CD4-positive, alpha-beta memory T cell (primary cell): ENCODE measurements around the gene PCGF3. TPM values are rescaled to one million over a fixed set of nuclear protein-coding genes. Genes with fewer than 3 reads are reported as not detected.
"Not testable (repeated sequence)": the region's sequence is repeated elsewhere in the genome, so short reads cannot be mapped to it uniquely, and the experiment has no call there.

Experiments
- CTCF ChIA-PET: fragments of 350-600 bp; sonication (Branson Sonifier 250); formaldehyde crosslinking; loops from one replicate; lab custom pipeline; 2021; ENCODE audit warnings: inconsistent platforms; ENCODE audit not compliant: partially characterized antibody; lab: Charles Lee
- POLR2A ChIA-PET: fragments of 350-600 bp; sonication (Branson Sonifier 250); formaldehyde crosslinking; loops from one replicate; lab custom pipeline; 2021; ENCODE audit not compliant: partially characterized antibody; lab: Charles Lee
- DNase-seq, 5 donors: peaks; one replicate each; pipeline versions ENCODE4 v3.0.0 to v3.0.0-alpha.2; 2020 to 2022; ENCODE audit warnings: mixed read lengths in 1 of 5
- H3K27ac ChIP-seq: one replicate; pipeline ENCODE4 v1.7.0; 2013; ENCODE audit warnings: low read depth, low read length
- H3K27me3 ChIP-seq: 2 replicates; pipeline ENCODE4 v1.7.0; 2013; ENCODE audit warnings: mild to moderate bottlenecking, low read length, moderate library complexity; ENCODE audit not compliant: insufficient read depth
- H3K36me3 ChIP-seq: 2 replicates; pipeline ENCODE4 v1.7.0; 2013; ENCODE audit warnings: mild to moderate bottlenecking, low read length, moderate library complexity; ENCODE audit not compliant: insufficient read depth
- H3K4me1 ChIP-seq: 2 replicates; pipeline ENCODE4 v1.7.0; 2013; ENCODE audit warnings: mild to moderate bottlenecking, low read length, moderate library complexity; ENCODE audit not compliant: insufficient read depth
- H3K4me3 ChIP-seq, 2 donors: one replicate each; pipeline ENCODE4 v1.7.0; 2013; ENCODE audit warnings: low read length in 2 of 2, mild to moderate bottlenecking in 1 of 2
- H3K9me3 ChIP-seq, 2 donors: one replicate each; pipeline ENCODE4 v1.7.0; 2013; ENCODE audit warnings: low read length in 2 of 2, control low read depth in 1 of 2; ENCODE audit not compliant: control insufficient read depth in 1 of 2
- H3K27ac Mint-ChIP-seq, 7 donors: one replicate each; pipeline ENCODE4 v1.8.0; 2020 to 2021; ENCODE audit warnings: mixed read lengths in 7 of 7, mild to moderate bottlenecking in 6 of 7, inconsistent platforms in 3 of 7, moderate library complexity in 3 of 7
- H3K27me3 Mint-ChIP-seq, 2 donors: one replicate each; pipeline ENCODE4 v1.8.0; 2020 to 2021; ENCODE audit warnings: mixed read lengths in 2 of 2
- H3K36me3 Mint-ChIP-seq, 2 donors: one replicate each; pipeline ENCODE4 v1.8.0; 2020 to 2021; ENCODE audit warnings: mixed read lengths in 2 of 2, inconsistent platforms in 1 of 2, mild to moderate bottlenecking in 1 of 2
- H3K4me1 Mint-ChIP-seq, 4 donors: one replicate each; pipeline ENCODE4 v1.8.0; 2020 to 2021; ENCODE audit warnings: mixed read lengths in 4 of 4, mild to moderate bottlenecking in 1 of 4
- H3K4me3 Mint-ChIP-seq, 8 donors: one replicate each; pipeline ENCODE4 v1.8.0; 2020 to 2021; ENCODE audit warnings: mixed read lengths in 8 of 8, mild to moderate bottlenecking in 7 of 8, moderate library complexity in 6 of 8, inconsistent platforms in 3 of 8
- H3K9me3 Mint-ChIP-seq, 8 donors: one replicate each; pipeline ENCODE4 v1.8.0; 2020 to 2021; ENCODE audit warnings: mixed read lengths in 8 of 8, mild to moderate bottlenecking in 5 of 8, inconsistent platforms in 3 of 8, moderate library complexity in 1 of 8
- intact Hi-C: fragments of 100-400 bp; cut with micrococcal nuclease; formaldehyde crosslinking; loops from one replicate; pipeline ENCODE4 v1.15.1; 2023
- polyA plus RNA-seq, 2 donors: library from polyadenylated mRNA; unstranded; fragments of 300-500 nt; fragmentation: Illumina TruSeq; gene quantifications; one replicate each; pipeline ENCODE4 v1.2.3, GENCODE V29; 2021
- total RNA-seq, 2 experiments: library from RNA; stranded (reverse); gene quantifications; one replicate each; pipeline ENCODE4 v1.2.3, GENCODE V29; 2021

The PCGF3 gene
- total and polyA plus RNA-seq, 4 experiments from 2014 or later, result 2.9 to 73.8 (median 35.6) TPM

DNA sequence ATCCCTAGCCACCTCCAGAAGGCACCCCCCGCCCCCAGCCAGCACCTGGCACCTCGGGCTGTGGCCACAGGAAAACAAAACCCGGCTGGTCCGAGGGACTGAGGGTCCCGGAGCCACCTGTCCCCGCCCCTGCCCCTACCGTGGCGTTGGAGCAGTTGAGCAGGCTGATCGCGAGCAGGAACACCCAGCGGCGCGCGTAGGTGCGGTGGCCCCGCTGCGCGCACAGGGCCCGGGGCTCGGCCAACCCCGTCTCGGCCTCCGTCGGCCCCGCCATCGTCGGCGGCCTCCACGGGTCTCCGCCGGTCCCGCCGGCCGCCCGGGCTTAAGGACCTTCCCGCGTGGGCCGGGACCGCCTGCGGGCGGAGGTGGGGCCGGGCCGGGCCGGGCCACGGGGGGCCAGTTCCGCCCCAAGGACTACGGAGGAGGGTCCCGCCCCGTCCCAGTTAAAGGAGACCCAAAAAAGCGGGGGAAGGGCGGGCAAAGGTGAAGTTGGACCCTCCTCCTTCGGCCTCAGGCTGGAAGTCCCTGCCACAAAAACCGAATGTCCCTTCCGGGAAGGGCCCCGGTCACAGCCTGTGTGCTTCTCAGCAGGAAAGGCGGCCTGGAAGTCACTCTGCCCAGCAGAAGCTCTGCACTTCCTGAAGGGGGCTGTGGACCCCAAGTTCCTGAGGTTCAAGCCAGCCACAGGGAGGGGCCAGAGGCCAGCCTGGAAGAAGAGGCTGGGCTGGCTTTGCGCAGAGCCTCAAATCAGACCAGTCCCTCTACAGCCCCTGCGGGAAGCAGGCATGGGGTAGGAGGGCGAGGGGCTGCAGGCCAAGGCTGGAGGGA lies 16.6 kb upstream of the PCGF3 start, which contains the start of gene SLC49A3:
Gene SLC49A3 (minus strand): TSS at position 298 of the 828 bp plus-strand sequence. CDS start 24 bp downstream, at position 274.
- ChIA-PET CTCF (no interaction called here), POLR2A (no interaction called here)
- Mint-ChIP-seq H3K4me1 (peaks cover 0 to 6% (median 4%) of the 10 kb centered on the region in 4 donors), H3K36me3 (no peaks in the 10 kb centered on the region), H3K4me3 (peak within 1 kb of the TSS in 1 of 8 donors; percentile 20), H3K27me3 (peaks cover 0 to 15% of the 10 kb centered on the region in 2 donors), H3K9me3 (peaks cover 0 to 2% (median 0%) of the 10 kb centered on the region in 8 donors), H3K27ac (peak within 1 kb of the TSS in 1 of 7 donors; percentile 43)
- Histone ChIP-seq H3K36me3 (no peaks in the 10 kb centered on the region), H3K4me1 (peaks cover 6% of the 10 kb centered on the region), H3K9me3 (no peaks in the 10 kb centered on the region), H3K27me3 (no peaks in the 10 kb centered on the region), H3K4me3 (no peak within 1 kb of the TSS), H3K27ac (no peak within 1 kb of the TSS)
- intact Hi-C loops, result no loop called here
- DNase-seq, result no peak

DNA sequence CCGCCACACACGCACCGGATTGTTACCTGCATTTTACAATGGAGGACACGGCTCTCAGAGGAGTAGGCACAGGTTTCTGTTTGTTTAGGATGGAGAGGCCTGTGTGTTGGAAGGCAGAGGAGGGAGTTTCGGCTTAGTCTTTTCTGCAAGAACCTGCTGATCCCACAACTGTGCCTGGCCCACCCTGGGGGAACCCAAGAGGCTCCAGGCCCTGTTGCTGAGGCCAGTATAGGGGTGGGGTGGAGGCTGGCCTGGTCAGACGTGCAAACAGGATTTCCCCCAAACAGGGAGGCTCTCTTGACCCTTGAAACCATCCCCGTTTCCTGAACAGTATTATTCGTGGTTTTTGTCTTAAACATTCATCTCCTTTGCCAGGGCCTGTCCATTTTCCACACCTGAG lies 15.9 kb upstream of the PCGF3 start:
- no peaks in the 10 kb centered on the region for H3K36me3 ChIP-seq
- peaks cover 0 to 2% (median 0%) of the 10 kb centered on the region in 8 donors for H3K9me3 Mint-ChIP-seq
- no peaks in the 10 kb centered on the region for H3K36me3 Mint-ChIP-seq
- no peak for DNase-seq
- peaks cover 6% of the 10 kb centered on the region for H3K4me1 ChIP-seq
- H3K9me3 ChIP-seq, result no peaks in the 10 kb centered on the region
- no peak overlapping the region for H3K4me3 Mint-ChIP-seq
- no peak overlapping the region for H3K27ac ChIP-seq
- POLR2A ChIA-PET, result no interaction called here
- no peak overlapping the region for H3K4me3 ChIP-seq
- H3K27me3 ChIP-seq, result no peaks in the 10 kb centered on the region
- H3K27me3 Mint-ChIP-seq, result peaks cover 0 to 15% of the 10 kb centered on the region in 2 donors
- CTCF ChIA-PET, result no interaction called here
- intact Hi-C loops, result no loop called here
- H3K27ac Mint-ChIP-seq, result peak overlapping the region in 1 of 7 donors; percentile 43
- H3K4me1 Mint-ChIP-seq, result peaks cover 0 to 6% (median 4%) of the 10 kb centered on the region in 4 donors

DNA sequence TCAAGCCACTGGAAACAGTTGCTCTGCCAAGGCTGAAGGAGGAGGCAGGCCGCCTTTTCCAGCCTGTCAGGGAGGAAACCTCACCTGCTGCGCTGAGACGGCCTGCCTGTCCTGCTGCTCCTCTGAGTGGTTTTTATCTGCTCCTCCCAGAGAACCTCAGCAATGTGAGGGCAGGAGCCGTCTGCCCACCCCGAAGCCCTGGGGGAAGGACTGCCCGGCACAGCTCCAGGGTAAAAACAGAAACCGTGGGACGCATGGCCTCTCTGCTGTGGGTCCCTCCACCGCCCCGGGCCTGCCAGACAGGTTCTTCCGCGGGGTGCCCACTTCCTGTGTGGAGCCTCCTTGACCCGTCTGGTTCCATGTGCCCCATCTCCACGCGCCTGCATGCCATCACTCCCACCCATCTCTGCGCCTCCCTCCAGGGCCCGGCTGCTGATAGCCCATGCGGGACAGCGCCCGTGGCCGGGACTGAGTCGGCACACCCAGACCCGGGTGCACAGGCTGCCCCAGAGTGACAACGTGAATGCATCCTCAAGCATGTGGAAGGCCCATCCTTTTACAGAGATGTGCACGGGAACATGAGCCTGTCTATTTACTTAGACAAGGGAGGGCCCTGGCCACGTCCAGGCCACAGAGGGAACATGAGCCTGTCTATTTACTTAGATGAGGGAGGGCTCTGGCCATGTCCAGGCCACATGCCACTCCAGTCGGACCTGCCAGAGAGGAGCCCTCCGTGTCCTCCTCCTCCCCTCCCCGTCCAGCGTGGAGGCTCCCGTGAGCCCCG lies 12.7 kb upstream of the PCGF3 start:
- H3K9me3 Mint-ChIP-seq, result no peaks in the 10 kb centered on the region
- no peak overlapping the region for H3K27ac ChIP-seq
- peaks cover 3 to 7% of the 10 kb centered on the region in 2 donors for H3K27me3 Mint-ChIP-seq
- intact Hi-C loops, result no loop called here
- H3K4me1 ChIP-seq, result peaks cover 6% of the 10 kb centered on the region
- peaks cover 0 to 1% (median 0%) of the 10 kb centered on the region in 4 donors for H3K4me1 Mint-ChIP-seq
- ChIA-PET POLR2A (no interaction called here), CTCF (no interaction called here)
- no peaks in the 10 kb centered on the region for H3K9me3 ChIP-seq
- H3K4me3 ChIP-seq, result no peak overlapping the region
- DNase-seq, result no peak
- H3K36me3 ChIP-seq, result no peaks in the 10 kb centered on the region
- no peak overlapping the region for H3K27ac Mint-ChIP-seq
- no peak overlapping the region for H3K4me3 Mint-ChIP-seq
- H3K27me3 ChIP-seq, result no peaks in the 10 kb centered on the region
- no peaks in the 10 kb centered on the region for H3K36me3 Mint-ChIP-seq

DNA sequence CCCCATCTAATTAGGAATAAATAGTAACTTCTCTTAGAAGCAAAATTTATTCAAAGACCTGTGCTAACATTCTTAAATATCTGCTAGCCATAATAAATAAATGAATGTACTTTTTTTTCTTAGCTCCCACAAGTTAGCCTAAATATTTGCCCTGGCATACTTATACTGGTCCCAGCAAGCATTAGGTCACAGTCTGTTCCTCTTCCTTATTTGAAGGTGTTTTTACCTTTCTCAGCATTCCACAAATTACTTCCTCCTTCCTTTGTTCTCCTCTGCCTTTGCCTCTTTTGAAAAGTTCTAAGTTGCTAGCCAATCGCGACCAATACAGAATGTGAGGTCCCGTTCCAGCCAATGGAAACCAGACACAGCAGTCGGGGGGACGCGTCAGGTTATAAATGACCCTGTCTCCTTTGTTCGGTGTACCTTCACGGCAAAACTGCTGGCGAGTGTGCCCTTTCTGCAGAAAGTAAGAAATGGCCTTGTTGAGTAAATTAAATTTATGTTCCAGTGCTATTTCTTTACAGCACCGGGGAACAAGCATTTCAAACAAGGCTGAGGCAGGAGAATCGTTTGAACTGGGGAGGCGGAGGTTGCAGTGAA lies 11.2 kb upstream of the PCGF3 start:
- H3K36me3 Mint-ChIP-seq, H3K27ac ChIP-seq, CTCF ChIA-PET, POLR2A ChIA-PET, H3K9me3 Mint-ChIP-seq, H3K4me3 Mint-ChIP-seq, H3K36me3 ChIP-seq, H3K4me1 Mint-ChIP-seq, H3K9me3 ChIP-seq, H3K4me1 ChIP-seq, intact Hi-C loops, H3K4me3 ChIP-seq, DNase-seq, H3K27me3 Mint-ChIP-seq, H3K27me3 ChIP-seq: not testable (repeated sequence)
- peak overlapping the region in 1 of 7 donors; percentile 14 for H3K27ac Mint-ChIP-seq

DNA sequence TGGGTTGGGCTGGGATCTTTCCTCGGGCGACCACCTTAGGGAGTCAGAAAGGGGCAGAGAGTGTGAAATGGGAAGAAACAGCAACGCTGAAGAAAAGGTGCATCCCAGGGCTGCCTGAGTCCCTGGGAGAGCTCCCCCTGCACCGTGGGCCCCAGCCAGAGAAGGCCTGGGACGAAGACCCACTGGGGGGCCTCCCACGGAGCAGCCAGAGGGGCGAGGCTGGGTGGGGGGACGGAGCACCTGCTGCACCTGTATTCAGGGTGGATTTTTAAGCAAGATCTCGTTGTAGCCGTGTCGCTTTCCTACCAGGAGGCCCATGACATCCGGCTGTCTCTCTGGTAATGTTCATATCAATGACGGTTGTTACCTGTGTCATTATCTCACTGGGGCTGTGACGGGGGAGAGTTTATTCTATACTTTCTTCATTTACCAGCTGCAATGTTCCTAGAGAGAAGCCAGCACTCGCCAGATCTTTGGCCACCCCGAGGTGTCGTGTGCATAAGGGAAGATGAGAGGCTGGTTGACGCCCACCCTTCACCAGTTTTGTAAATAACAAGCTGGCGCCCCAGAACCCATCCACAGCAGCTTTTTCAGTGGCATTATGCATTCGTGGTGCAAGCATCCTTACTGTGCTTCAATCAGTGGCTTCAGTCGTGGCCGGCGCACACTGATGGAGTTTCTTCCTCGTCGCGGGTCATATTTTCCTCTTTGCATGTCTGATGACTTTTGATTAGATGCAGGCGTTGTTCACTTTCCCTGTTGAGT lies 5.6 kb upstream of the PCGF3 start:
- Histone ChIP-seq H3K4me3 (no peak overlapping the region), H3K9me3 (no peaks in the 10 kb centered on the region), H3K27ac (no peak overlapping the region), H3K27me3 (no peaks in the 10 kb centered on the region), H3K36me3 (no peaks in the 10 kb centered on the region), H3K4me1 (peaks cover 10% of the 10 kb centered on the region)
- CTCF ChIA-PET, result no interaction called here
- peaks cover 0 to 3% of the 10 kb centered on the region in 2 donors for H3K27me3 Mint-ChIP-seq
- intact Hi-C loops, result no loop called here
- H3K4me1 Mint-ChIP-seq, result peaks cover 6 to 26% (median 10%) of the 10 kb centered on the region in 4 donors
- peak overlapping the region in 3 of 7 donors; percentile 11 to 69 (median 39) for H3K27ac Mint-ChIP-seq
- POLR2A ChIA-PET, result interaction anchor here (1.0 to 1.5 kb wide), 3 partner anchors 24 to 82 kb away, joined by 3 to 4 read pairs (median 3); partner anchors contain the start of genes ATP5ME and MYL5
- H3K9me3 Mint-ChIP-seq, result no peaks in the 10 kb centered on the region
- no peaks in the 10 kb centered on the region for H3K36me3 Mint-ChIP-seq
- H3K4me3 Mint-ChIP-seq, result peak overlapping the region in 2 of 8 donors; percentile 11 to 76
- DNase-seq, result no peak

DNA sequence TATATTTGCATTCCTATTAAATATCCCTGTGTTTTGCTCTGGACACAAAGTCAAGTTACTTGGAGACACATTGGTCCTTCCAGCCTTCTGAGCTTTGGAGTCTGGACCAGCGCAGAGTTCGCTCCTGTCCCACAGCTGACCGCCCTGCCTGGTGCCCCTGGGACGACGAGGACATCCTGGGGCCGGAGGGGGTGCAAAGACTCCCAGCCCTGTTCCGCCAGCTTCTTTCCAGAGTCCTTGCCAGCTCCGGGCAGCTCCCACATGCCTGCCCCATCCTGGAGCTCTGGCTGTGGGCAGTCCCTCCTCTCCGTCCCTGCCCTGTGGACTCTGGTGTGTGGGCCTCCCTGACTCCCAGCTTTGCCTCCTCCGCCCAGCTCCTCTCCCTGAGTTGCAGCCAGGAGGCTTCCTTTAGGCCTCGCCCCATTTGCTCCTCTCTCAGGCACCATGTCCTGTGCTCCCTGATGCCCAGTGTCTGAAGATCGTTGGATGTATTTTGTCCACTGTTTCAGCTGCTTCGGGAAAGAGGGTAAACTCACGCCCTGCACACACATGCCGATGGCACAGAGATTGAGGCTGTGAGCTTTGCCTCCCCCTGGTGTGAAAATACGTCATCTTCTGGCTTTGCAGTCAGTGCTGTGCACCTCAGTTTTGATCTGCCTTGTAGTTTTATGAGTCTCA lies 4.9 kb upstream of the PCGF3 start:
- CTCF ChIA-PET, result no interaction called here
- no peak for DNase-seq
- Mint-ChIP-seq H3K4me1 (peaks cover 8 to 26% (median 11%) of the 10 kb centered on the region in 4 donors), H3K27me3 (no peaks in the 10 kb centered on the region), H3K9me3 (no peaks in the 10 kb centered on the region), H3K27ac (peak overlapping the region in 2 of 7 donors; percentile 25 to 39), H3K36me3 (no peaks in the 10 kb centered on the region), H3K4me3 (no peak overlapping the region)
- no peak overlapping the region for H3K4me3 ChIP-seq
- POLR2A ChIA-PET, result interaction anchor here (1.0 kb wide), 1 partner anchor 82 kb away, joined by 3 read pairs; no protein-coding TSS in a partner anchor
- intact Hi-C loops, result no loop called here
- H3K9me3 ChIP-seq, result no peaks in the 10 kb centered on the region
- no peaks in the 10 kb centered on the region for H3K36me3 ChIP-seq
- H3K4me1 ChIP-seq, result peaks cover 14% of the 10 kb centered on the region
- no peak overlapping the region for H3K27ac ChIP-seq
- H3K27me3 ChIP-seq, result no peaks in the 10 kb centered on the region
